Sigmoid colon (tissue), 7 donors: ENCODE measurements around the gene LYSMD2. TPM values are rescaled to one million over a fixed set of nuclear protein-coding genes. Genes with fewer than 3 reads are reported as not detected.

ENCODE experiments used
- DNase-seq: peaks from one replicate; pipeline ENCODE4 v3.0.0-alpha.2; 2019
- H3K27ac ChIP-seq, 4 donors: fragments of 200-600 bp; sonication (generic); one replicate each; pipeline ENCODE4 v1.5.1; 2016 to 2019; ENCODE audit warnings: mild to moderate bottlenecking in 1 of 4
- H3K27me3 ChIP-seq, 3 donors: fragments of 200-600 bp; sonication (generic); one replicate each; pipeline ENCODE4 v1.5.1; 2019; ENCODE audit warnings: mild to moderate bottlenecking in 1 of 3
- H3K36me3 ChIP-seq, 4 donors: fragments of 200-600 bp; sonication (generic); one replicate each; pipeline ENCODE4 v1.5.1; 2016 to 2019
- H3K4me1 ChIP-seq, 4 donors: fragments of 200-600 bp; sonication (generic); one replicate each; pipeline ENCODE4 v1.5.1; 2017 to 2019
- H3K4me3 ChIP-seq, 4 donors: fragments of 200-600 bp; sonication (generic); one replicate each; pipeline ENCODE4 v1.5.1; 2017 to 2019; ENCODE audit warnings: mild to moderate bottlenecking in 2 of 4, moderate library complexity in 1 of 4
- H3K9me3 ChIP-seq, 4 donors: fragments of 200-600 bp in 3 of 4; sonication (generic) in 3 of 4; one replicate each; pipeline versions ENCODE4 v1.5.1 to v1.6.1; 2013 to 2019
- EP300 ChIP-seq, 4 donors: sonication (generic); formaldehyde crosslinking; IDR thresholded peaks; one replicate each; pipeline ENCODE4 v1.6.1; 2017; ENCODE audit warnings: antibody characterized with exemption in 4 of 4
- POLR2A ChIP-seq, 2 donors: fragments of 450-650 bp; IDR thresholded peaks; one replicate each; pipeline ENCODE4 v1.6.1; 2016; ENCODE audit warnings: antibody characterized with exemption in 2 of 2, mild to moderate bottlenecking in 2 of 2, moderate library complexity in 2 of 2
- POLR2AphosphoS5 ChIP-seq, 4 donors: sonication (generic); formaldehyde crosslinking; IDR thresholded peaks; one replicate each; pipeline ENCODE4 v1.6.1; 2017; ENCODE audit warnings: antibody characterized with exemption in 4 of 4
- WGBS, 2 donors: extraction: QIAGEN DNeasy Blood & Tissue Kit; methylation state at CpG; one replicate each; pipeline ENCODE4 v1.1.7; 2013; 5-methylcytosine and 5-hydroxymethylcytosine counted together
- intact Hi-C: fragments of 100-400 bp; cut with DNase I; formaldehyde crosslinking; loops from one replicate; pipeline ENCODE4 v1.15.1; 2023
- polyA plus RNA-seq, 3 donors: library from polyadenylated mRNA; stranded (reverse); fragments of 200-250 nt; gene quantifications; one replicate each; pipeline ENCODE4 v1.2.3, GENCODE V29; 2013
- total RNA-seq, 4 donors: library from RNA; depleted of rRNA; stranded (reverse); fragments of >200 nt; gene quantifications; one replicate each; pipeline ENCODE4 v1.1.0, GENCODE V29; 2016
- TF ChIP-seq, protein P1 (sequence below), 4 experiments: fragments of 450-650 bp in 3 of 4; fragments of 200-600 bp in 1 of 4; IDR thresholded peaks; one replicate each; pipeline ENCODE4 v1.5.1; 2016 to 2019; ENCODE audit warnings: antibody characterized with exemption in 4 of 4, mild to moderate bottlenecking in 3 of 4, moderate library complexity in 2 of 4
- donor health status: healthy with polysubstance abuse.
- donor health status: Bipolar disorder and iron deficiency.
- donor health status: healthy.

LYSMD2 gene
- total and polyA plus RNA-seq, 7 donors = 6.7 to 28.5 (median 15.8) TPM

DNA sequence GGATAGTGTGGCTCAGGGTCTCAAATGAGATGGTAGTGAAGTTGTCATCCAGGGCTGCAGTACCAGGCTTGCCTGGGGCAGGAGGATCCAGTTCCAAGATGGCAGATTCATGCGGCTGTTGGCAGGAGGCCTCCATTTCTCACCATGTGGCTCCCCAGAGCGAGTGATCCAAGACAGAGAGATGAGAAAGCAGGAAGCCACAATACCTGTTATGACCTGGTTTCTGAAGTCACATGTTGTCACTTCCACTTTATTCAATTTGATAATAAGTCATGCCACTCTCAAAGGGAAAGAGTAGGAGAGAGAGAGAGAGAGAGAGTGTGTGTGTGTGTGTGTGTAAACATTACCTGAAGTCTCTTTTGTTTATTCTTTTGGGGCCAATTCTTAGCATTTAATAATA is 44.1 kb upstream of the LYSMD2 start:
- TF ChIP-seq, protein P1, sequence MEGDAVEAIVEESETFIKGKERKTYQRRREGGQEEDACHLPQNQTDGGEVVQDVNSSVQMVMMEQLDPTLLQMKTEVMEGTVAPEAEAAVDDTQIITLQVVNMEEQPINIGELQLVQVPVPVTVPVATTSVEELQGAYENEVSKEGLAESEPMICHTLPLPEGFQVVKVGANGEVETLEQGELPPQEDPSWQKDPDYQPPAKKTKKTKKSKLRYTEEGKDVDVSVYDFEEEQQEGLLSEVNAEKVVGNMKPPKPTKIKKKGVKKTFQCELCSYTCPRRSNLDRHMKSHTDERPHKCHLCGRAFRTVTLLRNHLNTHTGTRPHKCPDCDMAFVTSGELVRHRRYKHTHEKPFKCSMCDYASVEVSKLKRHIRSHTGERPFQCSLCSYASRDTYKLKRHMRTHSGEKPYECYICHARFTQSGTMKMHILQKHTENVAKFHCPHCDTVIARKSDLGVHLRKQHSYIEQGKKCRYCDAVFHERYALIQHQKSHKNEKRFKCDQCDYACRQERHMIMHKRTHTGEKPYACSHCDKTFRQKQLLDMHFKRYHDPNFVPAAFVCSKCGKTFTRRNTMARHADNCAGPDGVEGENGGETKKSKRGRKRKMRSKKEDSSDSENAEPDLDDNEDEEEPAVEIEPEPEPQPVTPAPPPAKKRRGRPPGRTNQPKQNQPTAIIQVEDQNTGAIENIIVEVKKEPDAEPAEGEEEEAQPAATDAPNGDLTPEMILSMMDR (IDR thresholded peaks at IDR 0.05) = no peak
- TF ChIP-seq POLR2AphosphoS5 (IDR thresholded peaks at IDR 0.05) = no peak
- TF ChIP-seq POLR2A (IDR thresholded peaks at IDR 0.05) = no peak
- TF ChIP-seq EP300 (IDR thresholded peaks at IDR 0.05) = no peak
- 77 to 95% methylated on average over 2 of the region's 2 CpGs for WGBS, 2 donors
- H3K36me3 ChIP-seq = peaks cover 7 to 74% (median 21%) of the 10 kb centered on the region in 4 donors

DNA sequence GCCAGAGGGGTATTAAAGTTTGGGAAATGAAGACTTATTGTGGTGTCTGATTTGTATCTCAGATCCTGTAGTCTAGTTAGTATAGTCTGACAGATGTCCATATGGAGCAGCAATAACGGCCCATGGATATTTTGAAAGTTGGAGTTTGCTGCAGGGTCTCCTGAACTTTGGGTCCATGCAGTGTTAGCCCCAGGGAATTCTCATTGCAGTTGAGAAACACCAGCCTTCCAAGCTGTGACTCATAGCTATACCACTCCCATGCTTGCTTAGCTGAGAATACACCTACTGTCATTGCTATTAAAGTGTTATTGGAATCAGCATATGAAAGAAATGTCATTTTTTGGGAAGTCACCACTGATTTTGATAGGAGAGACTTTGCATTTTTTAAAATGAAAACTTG is 43.2 kb upstream of the LYSMD2 start:
- WGBS, 2 donors = 86 to 95% methylated on average over 1 of the region's 1 CpG
- Histone ChIP-seq H3K9me3 (no peaks in the 10 kb centered on the region), H3K4me1 (peaks cover 0 to 10% (median 2%) of the 10 kb centered on the region in 4 donors), H3K36me3 (peaks cover 7 to 68% (median 18%) of the 10 kb centered on the region in 4 donors), H3K27me3 (no peaks in the 10 kb centered on the region), H3K4me3 (no peak overlapping the region), H3K27ac (no peak overlapping the region)
- no peak for DNase-seq
- TF ChIP-seq EP300 (IDR thresholded peaks at IDR 0.05) (no peak), POLR2AphosphoS5 (IDR thresholded peaks at IDR 0.05) (no peak)
- TF ChIP-seq, protein P1 (IDR thresholded peaks at IDR 0.05) = no peak
- intact Hi-C loops = no loop called here

More for the DNA sequence above, 44.1 kb upstream of the LYSMD2 start:
- Histone ChIP-seq H3K4me3 (no peak overlapping the region), H3K27me3 (no peaks in the 10 kb centered on the region), H3K27ac (no peak overlapping the region), H3K4me1 (peaks cover 0 to 3% (median 0%) of the 10 kb centered on the region in 4 donors), H3K9me3 (no peaks in the 10 kb centered on the region)
- intact Hi-C loops = no loop called here
- no peak for DNase-seq

DNA sequence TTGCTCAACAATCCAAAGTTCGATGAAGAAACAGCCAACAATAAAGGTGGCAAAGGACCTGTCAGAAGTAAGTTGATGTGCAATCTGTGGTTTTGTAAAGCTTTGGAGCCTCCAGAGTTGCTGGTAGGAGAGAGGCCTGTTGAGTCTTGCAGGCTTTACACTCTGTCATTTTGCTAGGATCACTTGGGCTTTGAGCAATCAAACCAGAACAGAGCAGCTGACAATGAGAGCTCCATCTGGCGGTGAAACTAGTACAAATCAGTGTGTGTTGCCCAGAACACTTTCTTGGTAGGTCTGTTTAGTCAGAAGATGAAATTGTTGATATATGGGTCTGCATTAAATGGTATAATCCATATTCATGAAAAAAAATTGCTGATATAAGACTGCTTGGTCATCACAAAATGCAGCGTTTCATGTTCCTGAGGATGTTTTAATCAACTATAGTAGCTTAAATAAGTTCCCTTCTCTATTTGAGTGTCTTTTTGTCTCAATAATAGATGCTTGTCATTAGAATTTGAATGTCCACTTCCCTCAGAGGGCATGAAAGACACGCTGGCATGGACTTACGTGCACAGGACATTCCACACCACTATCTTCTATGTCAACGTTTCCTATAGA is 39.6 kb upstream of the LYSMD2 start:
- no peaks in the 10 kb centered on the region for H3K9me3 ChIP-seq
- H3K4me1 ChIP-seq = peaks cover 0 to 10% (median 2%) of the 10 kb centered on the region in 4 donors
- peak; percentile 80 for DNase-seq
- H3K4me3 ChIP-seq = no peak overlapping the region
- TF ChIP-seq POLR2AphosphoS5 (IDR thresholded peaks at IDR 0.05) (no peak), EP300 (IDR thresholded peaks at IDR 0.05) (no peak), POLR2A (IDR thresholded peaks at IDR 0.05) (no peak)
- TF ChIP-seq, protein P1 (IDR thresholded peaks at IDR 0.05) = peak; percentile 34 to 70 (median 58)
- no peak overlapping the region for H3K27ac ChIP-seq
- peaks cover 6 to 69% (median 15%) of the 10 kb centered on the region in 4 donors for H3K36me3 ChIP-seq
- no peaks in the 10 kb centered on the region for H3K27me3 ChIP-seq
- WGBS, 2 donors = 50 to 62% methylated on average over 6 of the region's 6 CpGs
- intact Hi-C loops = loop anchor here (1.0 to 5.0 kb wide), 2 partner anchors 40 to 127 kb away; partner anchors contain the start of gene LYSMD2

DNA sequence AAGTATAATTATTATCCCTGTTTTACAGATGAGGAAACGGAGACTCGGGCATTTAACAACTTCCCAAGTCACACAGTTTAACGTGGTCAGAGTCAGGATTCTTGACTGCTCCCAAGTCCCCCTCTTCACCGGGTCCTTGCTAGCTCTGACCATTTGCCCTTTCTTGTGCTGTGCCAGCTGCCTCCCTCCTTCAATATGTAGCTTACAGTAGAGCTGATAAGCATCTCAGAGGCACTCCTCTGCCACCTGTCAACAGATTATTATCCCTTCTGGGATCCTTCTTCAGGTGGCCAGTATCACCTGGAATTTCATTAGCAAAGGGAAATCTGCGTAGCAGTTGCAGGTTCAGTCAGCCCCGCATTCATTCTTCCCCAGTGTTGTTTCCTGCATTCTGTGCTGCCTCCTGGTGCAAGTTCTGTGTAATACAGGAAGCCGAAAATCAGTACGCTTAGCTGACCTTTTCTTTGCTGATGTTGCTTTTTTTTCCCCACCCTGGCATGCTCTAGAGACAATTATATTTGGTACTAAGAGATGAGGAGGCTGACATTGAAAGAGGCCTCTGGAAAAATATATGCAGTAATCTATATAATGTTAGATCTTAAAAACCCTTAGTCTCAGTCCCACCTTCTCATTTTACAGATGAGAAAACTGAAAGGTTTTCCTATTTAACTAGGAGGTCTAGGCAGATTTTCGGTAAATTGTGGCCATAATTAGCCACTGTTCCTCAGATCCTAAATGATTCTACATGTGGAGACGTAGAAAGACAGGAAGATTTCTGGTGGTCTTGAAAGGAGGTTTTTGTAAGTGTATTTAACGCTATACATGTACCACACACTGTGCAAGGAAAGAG is 38.7 kb upstream of the LYSMD2 start:
- 30 to 58% methylated on average over 11 of the region's 11 CpGs for WGBS, 2 donors
- peaks cover 0 to 10% (median 2%) of the 10 kb centered on the region in 4 donors for H3K4me1 ChIP-seq
- intact Hi-C loops = loop anchor here (1.0 to 5.0 kb wide), 2 partner anchors 39 to 126 kb away; partner anchors contain the start of gene LYSMD2
- no peak for DNase-seq
- no peak overlapping the region for H3K27ac ChIP-seq
- no peaks in the 10 kb centered on the region for H3K27me3 ChIP-seq
- no peak overlapping the region for H3K4me3 ChIP-seq
- TF ChIP-seq EP300 (IDR thresholded peaks at IDR 0.05) = no peak
- TF ChIP-seq, protein P1 (IDR thresholded peaks at IDR 0.05) = peak; percentile 71 to 87 (median 78)
- peaks cover 6 to 69% (median 12%) of the 10 kb centered on the region in 4 donors for H3K36me3 ChIP-seq
- H3K9me3 ChIP-seq = no peaks in the 10 kb centered on the region
